GM10847 (cell line): ENCODE measurements around the gene KIAA2012.

Experiments used
- POLR2A ChIP-seq: IDR thresholded peaks from 2 replicates; pipeline ENCODE4 v1.6.1; 2011; ENCODE audit not compliant: insufficient read length; ENCODE audit errors: extremely low read depth

KIAA2012 gene

GRCh38 chr2:202060218-202060617 lies 12.8 kb upstream of the KIAA2012 start:
- no peak for TF ChIP-seq POLR2A

GRCh38 chr2:202061695-202062094 lies 11.4 kb upstream of the KIAA2012 start:
- TF ChIP-seq POLR2A, result no peak

DNA sequence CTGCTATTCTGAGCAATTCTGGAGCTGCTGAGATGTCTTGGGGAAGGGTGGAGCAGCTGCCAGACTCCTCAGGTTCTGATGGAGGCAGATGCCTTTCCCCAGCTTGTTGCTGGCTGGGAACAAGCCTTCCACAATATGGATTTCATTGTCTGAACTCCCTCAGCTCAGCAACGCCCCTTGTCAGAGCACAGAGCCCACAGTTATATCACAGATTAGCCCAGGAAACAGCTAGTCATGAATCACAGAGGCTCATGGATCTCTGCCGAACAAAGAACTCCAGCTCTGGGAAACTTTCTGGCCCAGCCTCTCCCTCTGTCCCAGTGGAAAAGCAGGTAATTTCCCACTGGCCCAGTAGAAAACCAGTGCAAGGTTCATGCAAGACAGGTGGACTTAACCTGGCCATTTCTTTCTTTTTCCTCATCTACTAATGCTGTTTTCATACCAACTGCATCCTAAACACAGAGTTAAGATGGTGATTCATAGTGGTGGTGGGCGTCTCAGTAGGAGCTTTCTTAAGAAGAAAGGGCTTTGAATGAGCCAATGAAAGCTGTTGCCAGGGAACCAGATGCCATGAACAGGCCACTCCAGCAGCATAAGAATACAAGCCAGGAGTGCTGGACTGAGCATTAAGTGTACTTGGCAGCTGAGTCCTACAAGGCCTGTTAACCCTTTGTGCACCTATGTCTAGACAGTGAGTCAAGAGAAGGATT lies 8.7 kb upstream of the KIAA2012 start:
- no peak for TF ChIP-seq POLR2A

GRCh38 chr2:202064881-202065230 lies 8.2 kb upstream of the KIAA2012 start:
- no peak for TF ChIP-seq POLR2A

GRCh38 chr2:202065876-202066275 lies 7.2 kb upstream of the KIAA2012 start:
- no peak for TF ChIP-seq POLR2A

DNA sequence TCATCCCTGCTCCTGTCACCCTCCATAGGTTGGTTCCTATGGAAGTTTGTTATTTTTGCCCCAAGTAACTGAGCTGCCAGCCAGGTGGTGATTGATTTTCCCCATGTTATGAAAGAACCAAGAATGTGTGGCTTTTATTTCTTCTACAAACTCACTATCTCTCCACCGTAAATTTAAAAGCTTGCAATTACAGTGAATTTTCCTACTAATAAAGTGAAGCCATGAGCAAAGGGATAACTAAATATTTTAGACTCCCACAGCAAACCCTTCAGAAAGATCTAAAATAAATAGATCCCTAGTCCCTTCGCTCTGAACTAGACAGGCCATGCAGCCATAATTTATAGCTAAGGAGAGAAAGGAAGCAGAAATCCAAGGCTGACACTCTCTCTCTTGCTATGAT lies 6.2 kb upstream of the KIAA2012 start:
- TF ChIP-seq POLR2A, result no peak

- no peak for TF ChIP-seq POLR2A
Measured at GRCh38 chr2:202067589-202067988, 5.5 kb upstream of the KIAA2012 start.

DNA sequence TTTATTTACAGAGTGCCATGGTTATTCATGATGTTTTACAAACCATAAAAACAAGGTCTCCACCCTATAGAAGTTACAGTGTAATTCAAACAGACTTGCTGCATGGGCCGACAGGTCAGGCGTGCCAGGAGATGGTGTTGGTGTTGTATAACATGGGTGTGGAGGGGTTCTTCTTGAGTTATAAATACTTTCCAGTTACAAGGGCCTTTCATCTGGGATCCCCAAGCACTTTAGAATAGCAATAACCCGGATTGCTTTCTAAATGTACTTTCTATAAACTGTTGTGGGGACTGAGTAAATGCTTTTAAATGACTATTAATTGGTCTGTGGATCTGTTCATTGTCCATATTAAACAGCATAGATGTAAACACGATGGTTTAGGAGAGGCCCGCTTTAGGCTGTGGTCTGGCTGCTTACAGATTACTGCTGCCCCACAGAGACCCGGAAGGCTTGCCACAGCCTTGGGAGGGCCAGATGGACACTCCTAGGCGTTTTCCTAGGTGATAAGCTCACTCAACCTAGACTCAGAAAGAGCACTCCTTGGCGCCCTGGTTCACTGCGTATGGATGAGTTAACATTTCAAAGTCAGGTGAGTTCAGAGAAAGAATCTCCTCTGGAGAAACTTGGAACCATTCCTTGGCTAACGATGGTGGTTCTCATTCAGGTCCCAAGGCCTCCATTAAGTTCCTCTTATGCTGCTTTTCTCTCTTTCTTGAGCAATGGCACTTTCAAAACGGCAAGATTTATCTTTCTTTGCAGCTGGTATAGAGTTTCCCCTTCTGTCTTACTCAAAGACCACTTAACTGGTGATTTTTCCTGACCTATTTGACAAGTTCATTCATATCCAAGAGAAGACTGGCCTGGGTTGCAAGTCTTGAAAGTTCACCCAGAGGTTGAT lies 3.6 kb upstream of the KIAA2012 start:
- no peak for TF ChIP-seq POLR2A

- no peak for TF ChIP-seq POLR2A
Measured at GRCh38 chr2:202071107-202071506, 1.9 kb upstream of the KIAA2012 start.

GRCh38 chr2:202072226-202072625 lies 829 bp upstream of the KIAA2012 start:
- TF ChIP-seq POLR2A, result no peak

DNA sequence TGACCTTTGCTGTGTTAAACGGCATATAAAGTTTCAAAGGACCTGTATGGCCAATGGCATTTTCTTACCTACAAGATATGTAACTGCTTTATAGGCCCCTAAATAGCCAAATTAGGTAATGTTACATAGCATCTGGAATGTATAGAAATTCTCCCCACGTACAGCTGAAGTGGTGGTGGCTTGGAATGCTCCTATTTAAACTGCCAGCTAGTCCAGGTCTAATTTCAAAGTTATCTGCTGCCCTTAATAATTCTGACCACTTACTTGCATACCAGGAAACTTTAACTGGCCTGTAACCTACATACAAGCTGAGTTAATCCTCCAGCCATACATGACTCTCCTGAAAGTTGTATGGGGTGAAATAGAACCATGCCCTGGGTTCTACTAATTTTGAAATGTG lies 1.3 kb downstream of the KIAA2012 start:
- no peak for TF ChIP-seq POLR2A

GRCh38 chr2:202079310-202079709 lies 6.3 kb downstream of the KIAA2012 start:
- no peak for TF ChIP-seq POLR2A

DNA sequence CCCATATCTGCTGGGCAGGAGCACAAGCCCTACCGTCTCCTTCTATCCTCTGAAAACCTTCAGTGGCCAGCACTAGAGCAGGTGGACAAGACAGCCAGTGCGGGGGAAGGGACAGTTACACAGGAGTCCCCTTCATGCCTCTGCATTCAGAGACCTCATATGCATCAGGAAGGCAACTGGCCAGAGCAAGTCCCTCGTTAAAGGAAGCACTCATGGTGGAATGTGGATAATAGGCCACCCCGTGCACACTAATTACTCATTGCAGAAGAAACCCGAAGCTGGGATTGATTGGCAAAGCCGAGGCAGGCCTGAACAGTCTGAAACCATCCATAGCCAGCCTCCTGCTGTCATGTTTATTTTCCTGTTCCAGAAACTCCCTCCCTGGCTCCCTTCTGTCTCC lies 11.2 kb downstream of the KIAA2012 start:
- TF ChIP-seq POLR2A, result no peak

DNA sequence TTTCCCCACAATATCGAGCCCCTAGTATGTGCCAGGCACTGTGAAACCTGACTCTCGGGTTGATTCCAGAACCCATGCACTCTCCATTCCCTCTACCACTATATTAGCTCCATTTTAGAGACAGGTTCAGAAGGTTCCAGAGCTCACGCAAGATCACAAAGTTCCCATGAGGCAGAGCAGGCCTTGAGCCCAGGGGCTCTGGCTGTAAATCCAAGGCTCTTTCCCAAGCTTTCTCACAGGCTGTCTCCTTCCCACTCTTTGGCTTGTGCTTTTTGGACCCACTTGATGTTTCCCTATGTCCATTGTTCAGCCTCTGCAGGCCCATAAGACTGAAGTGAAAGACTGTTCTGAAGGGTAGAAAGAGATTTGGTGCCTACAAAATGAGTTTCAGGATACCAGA lies 15.7 kb downstream of the KIAA2012 start:
- TF ChIP-seq POLR2A, result no peak

GRCh38 chr2:202090530-202090929 lies 17.5 kb downstream of the KIAA2012 start:
- TF ChIP-seq POLR2A, result no peak

GRCh38 chr2:202091476-202091875 lies 18.4 kb downstream of the KIAA2012 start:
- no peak for TF ChIP-seq POLR2A
